CD4-positive, CD25-positive, alpha-beta regulatory T cell (primary cell): Measurements from ENCODE around the gene NPTX1. TPM values are rescaled to one million over a fixed set of nuclear protein-coding genes. Genes with fewer than 3 reads are reported as not detected.

Source experiments
- ATAC-seq, 2 donors: fragments of 150-1000 bp; cut with Tn5 transposase; one replicate each; pipeline ENCODE4 v1.10.0; 2021; ENCODE audit warnings: low read depth in 2 of 2, moderate number of reproducible peaks in 2 of 2, moderate library complexity in 1 of 2
- DNase-seq, 3 donors: peaks; one replicate each; pipeline versions ENCODE4 v3.0.0 to v3.0.0-alpha.2; 2012 to 2022; ENCODE audit warnings: mixed read lengths in 1 of 3
- H3K27ac ChIP-seq: one replicate; pipeline ENCODE4 v1.7.0; 2013; ENCODE audit warnings: mild to moderate bottlenecking, low read length; ENCODE audit not compliant: insufficient read depth, poor library complexity, severe bottlenecking
- H3K27me3 ChIP-seq: one replicate; pipeline ENCODE4 v1.7.0; 2013; ENCODE audit warnings: low read length; ENCODE audit not compliant: control insufficient read depth, insufficient read depth
- H3K36me3 ChIP-seq: one replicate; pipeline ENCODE4 v1.7.0; 2013; ENCODE audit warnings: mild to moderate bottlenecking, low read length, moderate library complexity; ENCODE audit not compliant: control insufficient read depth, insufficient read depth
- H3K4me1 ChIP-seq: 2 replicates; pipeline ENCODE4 v1.7.0; 2013; ENCODE audit warnings: mild to moderate bottlenecking, low read length; ENCODE audit not compliant: insufficient read depth, control insufficient read depth, poor library complexity, severe bottlenecking
- H3K4me3 ChIP-seq: one replicate; pipeline ENCODE4 v1.7.0; 2013; ENCODE audit warnings: low read depth, mild to moderate bottlenecking, low read length, moderate library complexity
- H3K9me3 ChIP-seq, 2 experiments: 1 replicate in 1 of 2; 2 replicates in 1 of 2; pipeline ENCODE4 v1.7.0; 2013; ENCODE audit warnings: low read length in 2 of 2, mild to moderate bottlenecking in 1 of 2, moderate library complexity in 1 of 2; ENCODE audit not compliant: control insufficient read depth in 2 of 2
- H3K27ac Mint-ChIP-seq, 3 donors: one replicate each; pipeline ENCODE4 v1.8.0; 2020 to 2022; ENCODE audit warnings: mild to moderate bottlenecking in 3 of 3, mixed read lengths in 3 of 3, moderate library complexity in 2 of 3
- H3K27me3 Mint-ChIP-seq: one replicate; pipeline ENCODE4 v1.8.0; 2022; ENCODE audit warnings: mild to moderate bottlenecking, mixed read lengths
- H3K36me3 Mint-ChIP-seq: one replicate; pipeline ENCODE4 v1.8.0; 2020; ENCODE audit warnings: mixed read lengths
- H3K4me1 Mint-ChIP-seq, 4 donors: one replicate each; pipeline ENCODE4 v1.8.0; 2020 to 2022; ENCODE audit warnings: mixed read lengths in 4 of 4, mild to moderate bottlenecking in 1 of 4
- H3K4me3 Mint-ChIP-seq, 4 donors: one replicate each; pipeline ENCODE4 v1.8.0; 2020 to 2022; ENCODE audit warnings: mild to moderate bottlenecking in 4 of 4, mixed read lengths in 4 of 4, moderate library complexity in 3 of 4
- H3K9me3 Mint-ChIP-seq, 7 donors: one replicate each; pipeline ENCODE4 v1.8.0; 2020 to 2022; ENCODE audit warnings: mixed read lengths in 7 of 7, mild to moderate bottlenecking in 3 of 7, moderate library complexity in 2 of 7
- polyA plus RNA-seq, 4 donors: library from polyadenylated mRNA; unstranded; fragments of 300-500 nt; fragmentation: Illumina TruSeq; gene quantifications; one replicate each; pipeline ENCODE4 v1.2.3, GENCODE V29; 2021
- total RNA-seq: library from RNA; stranded (reverse); gene quantifications from one replicate; pipeline ENCODE4 v1.2.3, GENCODE V29; 2022

NPTX1 gene
- total and polyA plus RNA-seq, 5 donors from 2014 or later: 0.07 to 0.22 TPM; not detected in 3

- Histone ChIP-seq H3K27ac (no peak overlapping the region), H3K4me1 (peaks cover 44% of the 10 kb centered on the region), H3K4me3 (no peak overlapping the region), H3K36me3 (no peaks in the 10 kb centered on the region), H3K27me3 (peaks cover 6% of the 10 kb centered on the region), H3K9me3 (no peaks in the 10 kb centered on the region)
- Mint-ChIP-seq H3K9me3 (peaks cover 0 to 2% (median 0%) of the 10 kb centered on the region in 7 donors), H3K27ac (no peak overlapping the region), H3K4me1 (peaks cover 0 to 30% (median 14%) of the 10 kb centered on the region in 4 donors), H3K4me3 (peak overlapping the region; percentile 70 to 83 (median 78)), H3K27me3 (peaks cover 60% of the 10 kb centered on the region), H3K36me3 (no peaks in the 10 kb centered on the region)
- ATAC-seq (no peak), DNase-seq (peak in 1 of 3 donors; percentile 35)
Measured at GRCh38 chr17:80474961-80475909, 1.2 kb downstream of the NPTX1 start.

GRCh38 chr17:80474231-80474960 lies 2.0 kb downstream of the NPTX1 start:
- peak overlapping the region; percentile 70 to 83 (median 78) for H3K4me3 Mint-ChIP-seq
- no peak overlapping the region for H3K4me3 ChIP-seq
- H3K36me3 Mint-ChIP-seq: no peaks in the 10 kb centered on the region
- H3K27ac Mint-ChIP-seq: no peak overlapping the region
- peaks cover 0 to 30% (median 14%) of the 10 kb centered on the region in 4 donors for H3K4me1 Mint-ChIP-seq
- H3K9me3 ChIP-seq: no peaks in the 10 kb centered on the region
- peaks cover 3% of the 10 kb centered on the region for H3K27me3 ChIP-seq
- no peak overlapping the region for H3K27ac ChIP-seq
- peaks cover 0 to 2% (median 0%) of the 10 kb centered on the region in 7 donors for H3K9me3 Mint-ChIP-seq
- DNase-seq (peak in 1 of 3 donors; percentile 77), ATAC-seq (no peak)
- peaks cover 44% of the 10 kb centered on the region for H3K4me1 ChIP-seq
- H3K36me3 ChIP-seq: no peaks in the 10 kb centered on the region
- H3K27me3 Mint-ChIP-seq: peaks cover 53% of the 10 kb centered on the region

GRCh38 chr17:80473701-80474100 lies 2.7 kb downstream of the NPTX1 start:
- H3K4me1 ChIP-seq: peaks cover 42% of the 10 kb centered on the region
- Mint-ChIP-seq H3K4me1 (peaks cover 0 to 26% (median 14%) of the 10 kb centered on the region in 4 donors), H3K9me3 (peaks cover 0 to 2% (median 0%) of the 10 kb centered on the region in 7 donors), H3K4me3 (no peak overlapping the region), H3K27me3 (peaks cover 46% of the 10 kb centered on the region), H3K27ac (no peak overlapping the region), H3K36me3 (no peaks in the 10 kb centered on the region)
- no peaks in the 10 kb centered on the region for H3K27me3 ChIP-seq
- H3K36me3 ChIP-seq: no peaks in the 10 kb centered on the region
- H3K4me3 ChIP-seq: no peak overlapping the region
- ATAC-seq (no peak), DNase-seq (no peak)
- no peak overlapping the region for H3K27ac ChIP-seq
- H3K9me3 ChIP-seq: no peaks in the 10 kb centered on the region

DNA sequence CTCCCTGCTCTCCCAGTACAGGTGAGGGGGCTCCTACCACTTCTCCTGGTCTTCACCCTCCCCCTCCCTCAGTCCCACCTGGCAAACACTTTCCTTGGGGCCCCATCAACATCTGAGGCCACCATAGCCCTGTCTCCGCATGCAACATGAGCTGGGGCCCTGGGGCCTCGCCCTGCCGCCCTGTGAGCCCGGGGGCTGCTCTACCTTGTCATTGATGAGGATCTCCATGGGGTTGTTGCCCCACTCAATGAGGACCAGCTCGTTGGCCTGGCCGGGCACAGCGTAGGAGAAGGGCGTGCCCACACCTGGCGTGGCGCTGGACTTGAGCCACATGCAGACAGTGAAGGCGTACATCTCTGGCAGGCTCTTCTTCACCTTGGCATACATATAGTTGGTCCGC lies 3.4 kb downstream of the NPTX1 start:
- Mint-ChIP-seq H3K27me3 (peaks cover 45% of the 10 kb centered on the region), H3K9me3 (peaks cover 0 to 2% (median 0%) of the 10 kb centered on the region in 7 donors), H3K4me1 (peaks cover 0 to 26% (median 14%) of the 10 kb centered on the region in 4 donors), H3K4me3 (peak overlapping the region in 1 of 4 donors; percentile 21), H3K36me3 (no peaks in the 10 kb centered on the region), H3K27ac (no peak overlapping the region)
- DNase-seq (no peak), ATAC-seq (no peak)
- H3K36me3 ChIP-seq: no peaks in the 10 kb centered on the region
- peaks cover 35% of the 10 kb centered on the region for H3K4me1 ChIP-seq
- no peak overlapping the region for H3K4me3 ChIP-seq
- H3K9me3 ChIP-seq: no peaks in the 10 kb centered on the region
- H3K27ac ChIP-seq: no peak overlapping the region
- H3K27me3 ChIP-seq: no peaks in the 10 kb centered on the region

- Histone ChIP-seq H3K9me3 (no peaks in the 10 kb centered on the region), H3K27ac (no peak overlapping the region), H3K4me1 (peaks cover 24% of the 10 kb centered on the region), H3K27me3 (peaks cover 2% of the 10 kb centered on the region), H3K36me3 (no peaks in the 10 kb centered on the region), H3K4me3 (no peak overlapping the region)
- H3K27ac Mint-ChIP-seq: peak overlapping the region in 1 of 3 donors; percentile 17
- DNase-seq (peak in 1 of 3 donors; percentile 70), ATAC-seq (no peak)
- peaks cover 0 to 26% (median 14%) of the 10 kb centered on the region in 4 donors for H3K4me1 Mint-ChIP-seq
- H3K27me3 Mint-ChIP-seq: peaks cover 52% of the 10 kb centered on the region
- no peak overlapping the region for H3K4me3 Mint-ChIP-seq
- H3K36me3 Mint-ChIP-seq: no peaks in the 10 kb centered on the region
- peaks cover 0 to 2% (median 0%) of the 10 kb centered on the region in 7 donors for H3K9me3 Mint-ChIP-seq
Measured at GRCh38 chr17:80471922-80472321, 4.5 kb downstream of the NPTX1 start.

GRCh38 chr17:80470603-80471002 lies 5.8 kb downstream of the NPTX1 start:
- ATAC-seq (no peak), DNase-seq (no peak)
- Histone ChIP-seq H3K27me3 (peaks cover 6% of the 10 kb centered on the region), H3K9me3 (no peaks in the 10 kb centered on the region), H3K4me3 (no peak overlapping the region), H3K27ac (no peak overlapping the region), H3K36me3 (no peaks in the 10 kb centered on the region), H3K4me1 (peaks cover 13% of the 10 kb centered on the region)
- Mint-ChIP-seq H3K4me3 (peak overlapping the region in 1 of 4 donors; percentile 51), H3K27ac (no peak overlapping the region), H3K27me3 (peaks cover 52% of the 10 kb centered on the region), H3K4me1 (peaks cover 0 to 26% (median 14%) of the 10 kb centered on the region in 4 donors), H3K9me3 (peaks cover 0 to 2% (median 0%) of the 10 kb centered on the region in 7 donors), H3K36me3 (no peaks in the 10 kb centered on the region)

DNA sequence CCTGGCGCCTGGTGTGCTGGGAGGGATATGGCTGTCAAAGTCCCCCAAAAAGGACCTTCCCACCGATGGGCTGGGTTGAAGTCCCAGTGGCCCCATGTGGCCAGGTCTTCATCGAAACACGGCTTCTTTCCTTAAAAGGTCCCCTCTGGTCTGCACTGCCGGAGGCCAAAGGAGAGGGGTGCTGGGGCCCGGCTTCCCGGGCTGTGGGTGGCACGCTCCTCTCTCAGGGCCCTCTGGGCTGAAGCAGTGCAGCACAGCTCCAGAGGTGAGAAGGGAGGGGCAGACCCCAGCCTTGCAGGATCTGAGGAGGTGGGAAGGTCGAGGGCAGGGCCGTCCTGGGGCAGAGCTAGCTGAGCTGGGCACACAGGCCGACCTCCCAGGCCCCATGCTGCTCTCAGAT lies 6.7 kb downstream of the NPTX1 start:
- no peak overlapping the region for H3K4me3 Mint-ChIP-seq
- ATAC-seq (no peak), DNase-seq (no peak)
- Histone ChIP-seq H3K27me3 (peaks cover 6% of the 10 kb centered on the region), H3K4me3 (no peak overlapping the region), H3K9me3 (no peaks in the 10 kb centered on the region), H3K4me1 (peaks cover 4% of the 10 kb centered on the region), H3K36me3 (no peaks in the 10 kb centered on the region), H3K27ac (no peak overlapping the region)
- H3K27ac Mint-ChIP-seq: no peak overlapping the region
- H3K9me3 Mint-ChIP-seq: peaks cover 0 to 2% (median 0%) of the 10 kb centered on the region in 7 donors
- H3K36me3 Mint-ChIP-seq: no peaks in the 10 kb centered on the region
- H3K27me3 Mint-ChIP-seq: peaks cover 51% of the 10 kb centered on the region
- H3K4me1 Mint-ChIP-seq: peaks cover 0 to 16% (median 8%) of the 10 kb centered on the region in 4 donors
